Measurements from ENCODE around the gene RALY. TPM values are rescaled to one million over a fixed set of nuclear protein-coding genes. Genes with fewer than 3 reads are reported as not detected.
"Not testable (repeated sequence)": the region's sequence is repeated elsewhere in the genome, so short reads cannot be mapped to it uniquely, and the experiment has no call there.

Gene RALY
- total RNA-seq, 1 donor from 2014 or later: 147 TPM

GRCh38 chr20:34132943-34133342 lies 139.2 kb downstream of the RALY start:
- H3K9me3 Mint-ChIP-seq: not testable (repeated sequence)

DNA sequence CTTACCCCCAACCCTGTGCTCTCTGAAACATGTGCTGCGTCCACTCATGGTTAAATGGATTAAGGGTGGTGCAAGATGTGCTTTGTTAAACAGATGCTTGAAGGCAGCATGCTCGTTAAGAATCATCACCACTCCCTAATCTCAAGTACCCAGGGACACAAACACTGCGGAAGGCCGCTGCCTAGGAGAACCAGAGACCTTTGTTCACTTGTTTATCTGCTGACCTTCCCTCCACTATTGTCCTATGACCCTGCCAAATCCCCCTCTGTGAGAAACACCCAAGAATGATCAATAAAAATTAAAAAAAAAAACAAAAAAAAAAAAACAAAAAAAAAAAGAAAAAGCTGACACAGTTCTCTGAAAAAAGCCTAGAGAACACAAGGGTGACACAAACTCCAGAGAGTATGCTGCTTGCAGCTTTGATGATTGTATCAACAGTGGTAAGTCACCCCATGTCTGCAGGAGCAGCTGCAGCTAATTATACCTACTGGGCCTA lies 139.7 kb downstream of the RALY start:
- not testable (repeated sequence) for DNase-seq (ENCODE audit: low spot score); H3K9me3 Mint-ChIP-seq; H3K4me1 Mint-ChIP-seq (ENCODE audit: low read depth)

More at GRCh38 chr20:34132943-34133342, 139.2 kb downstream of the RALY start:
- intact Hi-C loops (cut with micrococcal nuclease); H3K4me3 Mint-ChIP-seq; H3K27ac Mint-ChIP-seq; DNase-seq (ENCODE audit: low spot score); H3K4me1 Mint-ChIP-seq (ENCODE audit: low read depth); H3K36me3 Mint-ChIP-seq (ENCODE audit: low read depth): not testable (repeated sequence)
- peaks cover 20% of the 10 kb centered on the region for H3K27me3 Mint-ChIP-seq (ENCODE audit: insufficient read depth)

More for the DNA sequence above, 139.7 kb downstream of the RALY start:
- H3K36me3 Mint-ChIP-seq (ENCODE audit: low read depth); H3K27ac Mint-ChIP-seq; intact Hi-C loops (cut with micrococcal nuclease); H3K4me3 Mint-ChIP-seq: not testable (repeated sequence)
- peaks cover 16% of the 10 kb centered on the region for H3K27me3 Mint-ChIP-seq (ENCODE audit: insufficient read depth)

Other genes with a start within 250 kb of the RALY start
- 94.5 and 96.4 TPM in 2 replicates for gene CHMP4B, start 182.6 kb upstream of the RALY start, total RNA-seq
- 99.8 and 105 TPM in 2 replicates for gene EIF2S2, start 118.3 kb downstream of the RALY start, total RNA-seq
- not detected in 2 replicates for gene ASIP, start 247.5 kb downstream of the RALY start, total RNA-seq